OCI-M2 (cell line): ENCODE data around the gene FUT2.
"Not testable (repeated sequence)": the region's sequence is repeated elsewhere in the genome, so short reads cannot be mapped to it uniquely, and the experiment has no call there.

Experiments used
- DNase-seq: peaks from one replicate; lab custom pipeline; 2025; ENCODE audit not compliant: unreplicated experiment; lab: John Stamatoyannopoulos, UW

The FUT2 gene

GRCh38 chr19:48695743-48696352, at the start of gene FUT2:
Gene FUT2, plus strand, starts transcription at chr19:48695971. Its CDS starts 6,986 bp downstream, at chr19:48702957.
- DNase-seq = no peak

DNA sequence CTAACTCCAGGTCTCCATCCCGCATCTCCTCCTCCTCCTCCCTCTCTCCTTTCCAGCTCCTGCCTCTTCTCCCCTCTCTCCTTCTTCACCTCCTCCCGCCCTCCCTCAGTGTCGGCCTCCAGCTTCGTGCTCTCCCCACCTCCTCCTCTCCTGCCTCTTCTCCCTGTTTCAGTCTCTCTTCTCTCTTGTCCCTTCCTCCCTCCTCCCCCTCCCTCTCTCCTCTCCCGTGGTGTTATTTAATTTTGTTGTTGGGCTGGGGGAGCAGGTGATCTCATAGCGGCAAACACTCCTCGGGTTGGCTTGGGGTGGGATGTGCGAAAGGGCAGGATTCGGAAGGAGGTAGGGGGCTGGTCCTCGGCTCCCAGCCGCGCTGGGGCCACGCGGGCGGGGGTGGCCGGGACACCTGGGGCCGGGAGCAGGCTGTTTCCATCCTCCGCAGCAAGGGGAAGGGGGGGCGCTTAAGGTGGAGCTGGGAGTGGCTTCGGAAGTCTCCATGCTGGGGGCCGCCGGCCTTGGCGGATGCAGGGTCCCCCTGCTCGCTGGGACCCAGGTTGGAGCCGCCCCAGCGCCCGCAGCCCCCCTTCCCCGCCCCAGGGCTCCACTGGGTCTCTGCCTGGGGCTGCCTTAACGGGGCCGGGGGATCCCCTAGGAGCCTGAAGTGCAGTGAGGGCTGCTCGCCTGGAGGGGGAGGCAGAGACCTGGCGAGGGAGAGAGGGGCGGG, 49.6 kb upstream of the FUT2 start, which contains the start of gene CA11:
TSS of gene CA11 (minus strand) at position 187 of the 721 bp plus-strand sequence. CDS start 555 bp downstream, outside the sequence.
- peak; percentile 26 for DNase-seq

DNA sequence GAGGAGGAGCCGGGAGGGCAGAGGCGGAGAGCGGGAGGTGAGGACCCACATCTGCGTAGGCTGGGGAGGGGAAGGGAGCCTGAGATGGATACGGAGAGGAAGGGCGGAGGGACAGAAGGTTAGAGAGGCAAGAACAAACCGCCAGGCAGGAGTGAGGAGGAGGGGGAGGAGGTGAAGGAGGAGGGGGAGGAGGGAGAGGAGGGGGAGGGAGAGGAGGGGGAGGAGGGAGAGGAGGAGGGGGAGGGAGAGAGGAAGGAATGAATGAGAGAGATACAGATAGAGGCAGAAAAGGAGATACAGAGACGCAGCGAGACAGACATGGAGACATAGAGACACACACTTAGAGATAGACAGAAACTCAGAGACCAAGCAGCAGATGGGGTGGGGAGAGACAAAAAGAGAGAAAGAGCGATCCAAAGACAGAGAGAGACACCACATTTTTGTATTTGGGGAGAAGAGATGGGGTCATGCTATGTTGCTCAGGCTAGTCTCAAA, 49.0 kb upstream of the FUT2 start:
- DNase-seq = no peak

- no peak for DNase-seq
Observed at GRCh38 chr19:48648134-48648533, 47.6 kb upstream of the FUT2 start.

DNA sequence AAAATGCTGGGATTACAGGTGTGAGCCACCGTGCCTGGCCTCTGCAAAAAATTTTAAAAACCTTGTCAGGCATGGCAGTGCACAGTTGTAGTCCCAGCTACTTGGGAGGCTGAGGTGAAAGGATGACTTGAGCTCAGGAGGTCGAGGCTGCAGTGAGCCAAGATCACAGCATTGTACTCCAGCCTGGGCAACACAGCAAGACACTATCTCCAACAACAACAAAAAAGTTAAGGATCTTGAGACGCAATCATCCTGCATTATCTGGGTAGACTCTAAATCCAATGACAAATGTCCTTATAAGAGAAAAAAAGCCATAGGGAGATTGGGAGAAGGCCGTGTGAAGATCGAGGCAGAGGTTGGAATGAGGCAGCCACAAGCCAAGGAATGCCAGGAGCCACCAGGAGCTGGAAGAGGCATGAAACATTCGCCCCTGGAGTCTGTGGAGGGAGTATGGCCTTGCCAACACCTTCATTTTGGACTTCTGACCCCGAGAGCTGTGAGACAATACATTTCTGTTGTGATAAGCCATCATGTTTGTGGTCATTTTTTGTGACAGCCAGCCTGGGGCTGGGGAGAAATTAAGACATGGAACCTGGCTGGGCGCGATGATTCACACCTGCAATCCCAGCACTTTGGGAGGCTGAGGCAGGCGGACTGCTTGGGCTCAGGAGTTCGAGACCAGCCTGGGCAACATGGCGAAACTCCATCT, 44.6 kb upstream of the FUT2 start:
- DNase-seq = no peak

DNA sequence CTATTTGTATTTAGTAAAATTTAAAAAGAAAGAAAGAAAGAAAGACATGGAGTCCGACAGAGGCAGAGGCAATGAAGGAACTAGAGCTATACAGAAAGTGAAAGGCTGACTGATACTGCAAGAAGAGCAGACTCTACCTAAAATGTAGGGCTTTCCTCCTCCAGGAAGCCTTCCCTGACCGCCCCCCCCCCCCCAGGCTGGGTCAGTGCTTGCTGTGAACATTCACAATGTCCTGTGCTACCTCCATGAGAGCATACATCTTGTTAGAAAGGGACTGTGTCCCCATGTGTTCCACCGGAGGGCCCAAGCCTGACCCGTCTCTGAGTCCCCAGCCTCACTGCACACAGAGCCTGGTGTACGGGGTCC, 44.1 kb upstream of the FUT2 start:
- no peak for DNase-seq

- no peak for DNase-seq
Observed at GRCh38 chr19:48654299-48655059, 41.3 kb upstream of the FUT2 start.

- DNase-seq = no peak
Observed at GRCh38 chr19:48656840-48657474, 38.8 kb upstream of the FUT2 start.

- DNase-seq = not testable (repeated sequence)
Observed at GRCh38 chr19:48657828-48658227, 37.9 kb upstream of the FUT2 start.

- DNase-seq = no peak
Observed at GRCh38 chr19:48658483-48658882, 37.3 kb upstream of the FUT2 start.

DNA sequence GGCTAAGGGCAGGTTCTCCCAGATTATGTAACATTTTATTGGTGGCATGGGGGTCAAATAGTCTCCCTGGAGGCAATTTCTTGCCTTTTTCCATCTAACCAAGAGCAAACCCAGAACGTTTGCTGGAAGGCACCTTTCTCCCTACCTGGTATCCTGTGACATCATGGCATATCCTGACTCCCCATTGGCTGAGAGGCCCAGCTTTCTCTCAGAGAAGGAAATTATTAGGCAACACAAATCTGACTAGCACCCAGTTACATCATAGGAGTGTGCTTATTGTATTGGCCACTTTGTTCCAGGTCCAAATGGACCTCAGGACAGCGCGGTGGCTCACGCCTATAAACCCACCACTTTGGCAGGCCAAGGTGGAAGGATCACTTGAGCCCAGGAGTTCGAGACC, 36.0 kb upstream of the FUT2 start:
- DNase-seq = no peak

DNA sequence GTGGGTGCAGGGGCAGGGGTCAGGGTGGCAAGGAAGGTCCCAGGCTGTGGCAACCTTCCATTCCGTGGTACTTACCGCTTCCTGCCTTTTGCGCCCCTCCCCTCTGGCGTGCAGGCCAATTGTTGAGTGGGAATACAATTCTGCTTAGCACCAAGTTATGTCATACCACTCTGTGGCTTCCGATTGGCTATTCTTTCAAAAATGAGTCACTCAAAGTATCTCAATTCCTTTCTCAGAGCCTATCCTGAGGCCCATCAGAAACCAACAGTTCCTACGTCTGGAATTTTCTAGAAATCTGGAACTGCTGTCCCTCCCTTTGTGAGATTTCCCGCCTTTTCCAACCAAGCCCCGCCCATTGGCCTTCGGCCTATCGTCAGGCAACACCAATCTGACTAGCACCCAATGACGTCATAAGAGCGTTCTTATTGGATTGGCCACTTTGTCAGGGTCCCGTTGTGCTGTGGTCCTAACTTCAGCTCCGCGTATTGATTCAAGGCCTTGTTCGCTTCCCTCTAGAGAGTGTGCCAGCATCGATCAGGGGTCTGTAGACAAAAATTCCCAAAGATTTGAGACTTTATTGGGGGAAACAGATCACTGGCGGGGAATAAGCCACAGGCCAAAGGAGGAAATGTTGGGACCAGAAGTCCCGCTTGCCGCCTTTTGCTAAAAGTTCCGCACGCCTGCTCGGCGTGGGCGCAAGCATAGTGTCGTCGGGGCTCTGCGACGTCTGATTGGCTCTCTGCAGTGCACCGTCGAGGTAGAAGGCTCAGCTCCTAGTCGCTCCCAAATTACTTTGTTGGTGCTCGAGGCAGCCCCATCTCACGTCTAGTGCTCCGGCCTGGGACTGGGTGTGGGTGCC, 34.7 kb upstream of the FUT2 start:
- no peak for DNase-seq

- DNase-seq = no peak
Observed at GRCh38 chr19:48661711-48662090, 34.1 kb upstream of the FUT2 start.

- no peak for DNase-seq
Observed at GRCh38 chr19:48663667-48664066, 32.1 kb upstream of the FUT2 start.

DNA sequence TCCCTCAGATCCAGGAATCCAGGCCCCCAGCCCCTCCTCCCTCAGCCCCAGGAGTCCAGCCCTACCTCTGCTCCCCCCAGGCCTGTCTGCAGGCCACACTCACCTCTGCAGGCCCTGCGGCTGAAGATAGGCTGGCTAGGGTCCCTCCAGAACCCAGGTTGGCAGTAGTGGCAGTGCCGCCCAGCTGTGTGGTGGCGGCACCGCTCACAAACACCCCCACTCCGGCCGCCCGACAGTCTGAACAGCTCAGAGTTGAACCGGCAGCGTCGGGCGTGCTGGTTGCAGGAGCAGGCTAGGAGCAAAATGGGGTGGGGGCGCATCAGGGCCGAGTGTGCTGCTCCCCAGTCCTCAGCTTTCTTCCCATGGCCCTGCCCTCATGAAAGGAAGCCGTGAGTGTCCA, 31.3 kb upstream of the FUT2 start:
- no peak for DNase-seq

DNA sequence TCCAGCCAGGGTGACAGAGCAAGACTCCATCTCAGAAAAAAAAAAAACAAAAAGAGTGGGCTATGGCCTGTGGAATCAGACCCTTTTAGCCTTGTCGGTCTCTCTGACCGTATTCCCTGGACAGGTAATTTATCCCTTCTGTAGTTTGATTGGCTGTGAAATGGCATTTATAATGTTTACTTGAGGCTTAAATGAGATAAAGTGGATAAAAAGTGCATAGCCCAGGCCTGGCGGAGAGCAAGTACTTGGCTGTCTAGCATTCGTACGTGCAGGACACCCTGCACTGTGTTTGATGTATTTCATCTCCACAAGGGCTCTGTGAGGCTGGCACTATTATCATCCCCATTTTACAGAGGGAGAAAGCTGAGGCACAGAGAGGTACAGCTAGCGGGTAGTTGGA, 30.0 kb upstream of the FUT2 start:
- no peak for DNase-seq

DNA sequence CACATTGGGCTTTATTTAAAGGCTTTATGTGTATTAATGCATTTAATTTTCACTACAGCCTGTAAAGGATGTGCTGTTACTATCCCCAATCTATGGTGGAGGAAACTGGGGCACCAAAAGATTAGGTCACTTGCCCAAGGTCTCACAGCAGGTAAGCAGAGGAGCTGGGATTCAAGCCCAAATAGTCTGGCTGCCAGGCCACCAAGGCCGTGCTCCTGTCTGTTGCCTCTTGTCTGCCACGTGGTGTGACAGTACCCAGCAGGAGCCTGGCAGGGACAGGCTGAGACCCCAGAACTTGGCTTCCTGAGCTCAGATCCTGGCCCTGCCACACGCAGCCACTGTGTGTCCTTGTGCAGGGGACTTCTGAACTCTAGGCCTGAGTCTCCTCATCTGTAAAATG, 27.4 kb upstream of the FUT2 start:
- no peak for DNase-seq

DNA sequence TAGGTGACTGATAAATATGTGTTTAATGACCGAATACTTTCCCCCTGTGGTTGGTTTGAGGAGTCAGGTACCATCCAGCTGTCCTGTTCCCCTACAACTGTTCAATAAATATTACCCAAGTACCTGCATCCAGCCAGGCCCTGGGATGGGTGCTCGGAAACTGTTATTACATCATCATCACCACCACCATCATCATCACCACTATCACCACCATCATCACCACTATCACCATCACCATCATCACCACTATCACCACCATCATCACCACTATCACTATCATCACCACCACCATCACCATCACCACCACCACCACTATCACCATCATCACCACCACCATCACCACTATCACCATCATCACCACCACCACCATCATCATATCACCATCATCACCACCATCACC, 27.0 kb upstream of the FUT2 start:
- no peak for DNase-seq

GRCh38 chr19:48669903-48670668, 25.7 kb upstream of the FUT2 start:
- DNase-seq = no peak
